GM18870 (cell line): Measurements from ENCODE around the gene SRSF4.
"Not testable (repeated sequence)": the region's sequence is repeated elsewhere in the genome, so short reads cannot be mapped to it uniquely, and the experiment has no call there.

ENCODE experiments used
- ATAC-seq: cut with Tn5 transposase; IDR thresholded peaks from one replicate; pipeline ENCODE4 v1.9.1; 2021; ENCODE audit warnings: moderate library complexity; ENCODE audit not compliant: unreplicated experiment

SRSF4 gene

GRCh38 chr1:29166291-29166878, 15.3 kb downstream of the SRSF4 start:
- no peak for ATAC-seq

- no peak for ATAC-seq
These were observed 17.1 kb downstream of the SRSF4 start for GRCh38 chr1:29164588-29164987.

GRCh38 chr1:29162476-29163138, 19.1 kb downstream of the SRSF4 start:
- no peak for ATAC-seq

GRCh38 chr1:29162025-29162424, 19.7 kb downstream of the SRSF4 start:
- no peak for ATAC-seq

GRCh38 chr1:29159773-29160172, 21.9 kb downstream of the SRSF4 start:
- no peak for ATAC-seq

- ATAC-seq: no peak
These were observed 24.5 kb downstream of the SRSF4 start for GRCh38 chr1:29157269-29157601.

- no peak for ATAC-seq
These were observed 25.0 kb downstream of the SRSF4 start for GRCh38 chr1:29156543-29157268.

- no peak for ATAC-seq
These were observed 29.5 kb downstream of the SRSF4 start for GRCh38 chr1:29152046-29152805.

- ATAC-seq: not testable (repeated sequence)
These were observed 31.4 kb downstream of the SRSF4 start for GRCh38 chr1:29150346-29150745.

GRCh38 chr1:29148656-29149491, 32.8 kb downstream of the SRSF4 start:
- ATAC-seq: no peak

GRCh38 chr1:29145739-29146437, 35.8 kb downstream of the SRSF4 start:
- ATAC-seq: no peak

GRCh38 chr1:29144178-29144577, 37.5 kb downstream of the SRSF4 start:
- ATAC-seq: no peak

- no peak for ATAC-seq
These were observed 39.0 kb downstream of the SRSF4 start for GRCh38 chr1:29142714-29143113.

- no peak for ATAC-seq
These were observed 45.2 kb downstream of the SRSF4 start for GRCh38 chr1:29136391-29136915.

GRCh38 chr1:29134695-29135028, 47.0 kb downstream of the SRSF4 start:
- no peak for ATAC-seq

GRCh38 chr1:29133861-29134694, 47.6 kb downstream of the SRSF4 start:
- ATAC-seq: no peak

GRCh38 chr1:29131056-29131455, 50.6 kb downstream of the SRSF4 start:
- not testable (repeated sequence) for ATAC-seq

GRCh38 chr1:29129916-29130315, 51.8 kb downstream of the SRSF4 start:
- ATAC-seq: no peak

GRCh38 chr1:29128739-29129138, 53.0 kb downstream of the SRSF4 start:
- ATAC-seq: no peak
